Fibroblast of villous mesenchyme (primary cell): ENCODE results near the gene PABPN1L. TPM values are rescaled to one million over a fixed set of nuclear protein-coding genes. Genes with fewer than 3 reads are reported as not detected.

Source experiments
- DNase-seq: peaks from one replicate; pipeline ENCODE4 v3.0.0-alpha.2; 2010; ENCODE audit warnings: low read depth
- H3K4me3 ChIP-seq: 2 replicates; pipeline ENCODE4 v1.5.1; 2011; ENCODE audit warnings: low read depth, mild to moderate bottlenecking, low read length
- CTCF ChIP-seq: IDR thresholded peaks from 2 replicates; pipeline ENCODE4 v1.5.1; 2012; ENCODE audit warnings: low read depth, mild to moderate bottlenecking, low read length; ENCODE audit not compliant: insufficient read depth
- total RNA-seq: library from RNA; depleted of rRNA; stranded (reverse); fragments of >200 nt; gene quantifications from 2 replicates; pipeline ENCODE4 v1.2.3, GENCODE V29; 2012

Gene PABPN1L
- total RNA-seq, 1 donor: not detected

- no peak for DNase-seq
- H3K4me3 ChIP-seq: no peak overlapping the region
- no peak for TF ChIP-seq CTCF
Measured at GRCh38 chr16:88906535-88907105, 40.2 kb upstream of the PABPN1L start.

GRCh38 chr16:88906020-88906419 is 39.6 kb upstream of the PABPN1L start:
- no peak overlapping the region for H3K4me3 ChIP-seq
- TF ChIP-seq CTCF: no peak
- DNase-seq: no peak

- H3K4me3 ChIP-seq: no peak overlapping the region
- no peak for DNase-seq
- TF ChIP-seq CTCF: no peak
Measured at GRCh38 chr16:88905563-88905962, 39.1 kb upstream of the PABPN1L start.

GRCh38 chr16:88904676-88905365 is 38.4 kb upstream of the PABPN1L start:
- TF ChIP-seq CTCF: no peak
- H3K4me3 ChIP-seq: no peak overlapping the region
- DNase-seq: no peak

GRCh38 chr16:88903267-88903666 is 36.8 kb upstream of the PABPN1L start:
- no peak overlapping the region for H3K4me3 ChIP-seq
- no peak for TF ChIP-seq CTCF
- DNase-seq: no peak

GRCh38 chr16:88902744-88903143 is 36.3 kb upstream of the PABPN1L start:
- DNase-seq: no peak
- TF ChIP-seq CTCF: no peak
- H3K4me3 ChIP-seq: no peak overlapping the region

GRCh38 chr16:88901718-88902337 is 35.4 kb upstream of the PABPN1L start:
- no peak for TF ChIP-seq CTCF
- no peak overlapping the region for H3K4me3 ChIP-seq
- DNase-seq: no peak
